OCI-LY3 (cell line): ENCODE measurements around the gene SLC7A7.

Experiments used
- H2AFZ ChIP-seq: fragments of 200-600, 300-600 bp; shearing (Covaris generic); 2 replicates; pipeline ENCODE4 v1.6.0; 2014; ENCODE audit warnings: antibody characterized with exemption, low read depth, low read length
- H3K27ac ChIP-seq: fragments of 200-600, 300-600 bp; sonication (generic); 2 replicates; pipeline ENCODE4 v1.5.1; 2014; ENCODE audit warnings: mild to moderate bottlenecking, low read length, moderate library complexity, mixed read lengths
- H3K27me3 ChIP-seq: fragments of 200-600, 300-600 bp; sonication (generic); 2 replicates; pipeline ENCODE4 v1.6.1; 2014; ENCODE audit warnings: low read depth, low read length, mixed read lengths
- H3K36me3 ChIP-seq: fragments of 200-600, 300-600 bp; sonication (generic); replicated peaks from 2 replicates; pipeline ENCODE3; 2014; ENCODE audit warnings: low read depth, low read length, mixed read lengths
- H3K4me1 ChIP-seq: fragments of 300-600, 200-600 bp; sonication (generic); 2 replicates; pipeline ENCODE4 v1.6.1; 2014; ENCODE audit warnings: low read length, mixed read lengths
- H3K4me2 ChIP-seq: fragments of 200-600, 300-600 bp; sonication (generic); 2 replicates; pipeline ENCODE4 v1.6.1; 2014; ENCODE audit warnings: low read length, mixed read lengths
- H3K4me3 ChIP-seq: fragments of 300-600, 200-600 bp; sonication (generic); 2 replicates; pipeline ENCODE4 v1.5.1; 2014; ENCODE audit warnings: antibody characterized with exemption, mild to moderate bottlenecking, low read length, moderate library complexity
- H3K79me2 ChIP-seq: fragments of 300-600, 200-600 bp; shearing (Covaris generic); 2 replicates; pipeline ENCODE4 v1.6.1; 2014; ENCODE audit warnings: mild to moderate bottlenecking, low read length, mixed read lengths
- H3K9ac ChIP-seq: fragments of 300-600, 200-600 bp; shearing (Covaris generic); 2 replicates; pipeline ENCODE4 v1.6.0; 2014; ENCODE audit warnings: mild to moderate bottlenecking, low read length, moderate library complexity
- H3K9me3 ChIP-seq: fragments of 200-600, 300-600 bp; shearing (Covaris generic); 2 replicates; pipeline ENCODE4 v1.6.1; 2014; ENCODE audit warnings: low read length, mixed read lengths; ENCODE audit not compliant: insufficient read depth
- H4K20me1 ChIP-seq: fragments of 200-600, 300-600 bp; sonication (generic); 2 replicates; pipeline ENCODE4 v1.6.1; 2016; ENCODE audit warnings: low read length, mixed read lengths; ENCODE audit not compliant: insufficient read depth
- EZH2phosphoT487 ChIP-seq: fragments of 200-600 bp; shearing (Covaris generic); IDR thresholded peaks from 2 replicates; pipeline ENCODE4 v1.6.1; 2018; ENCODE audit warnings: antibody characterized with exemption, mixed run types, low read depth
- TF ChIP-seq, protein P1 (sequence below): fragments of 200-600, 300-600 bp; sonication (generic); IDR thresholded peaks from 2 replicates; pipeline ENCODE4 v1.5.1; 2014; ENCODE audit warnings: antibody characterized with exemption, low read length, low read depth

Gene SLC7A7

GRCh38 chr14:22769369-22769768, 45.9 kb downstream of the SLC7A7 start:
- no peaks in the 10 kb centered on the region for H3K9me3 ChIP-seq
- H3K9ac ChIP-seq = no peak overlapping the region
- no peaks in the 10 kb centered on the region for H3K27me3 ChIP-seq
- peaks cover 49% of the 10 kb centered on the region for H3K36me3 ChIP-seq
- TF ChIP-seq, protein P1, sequence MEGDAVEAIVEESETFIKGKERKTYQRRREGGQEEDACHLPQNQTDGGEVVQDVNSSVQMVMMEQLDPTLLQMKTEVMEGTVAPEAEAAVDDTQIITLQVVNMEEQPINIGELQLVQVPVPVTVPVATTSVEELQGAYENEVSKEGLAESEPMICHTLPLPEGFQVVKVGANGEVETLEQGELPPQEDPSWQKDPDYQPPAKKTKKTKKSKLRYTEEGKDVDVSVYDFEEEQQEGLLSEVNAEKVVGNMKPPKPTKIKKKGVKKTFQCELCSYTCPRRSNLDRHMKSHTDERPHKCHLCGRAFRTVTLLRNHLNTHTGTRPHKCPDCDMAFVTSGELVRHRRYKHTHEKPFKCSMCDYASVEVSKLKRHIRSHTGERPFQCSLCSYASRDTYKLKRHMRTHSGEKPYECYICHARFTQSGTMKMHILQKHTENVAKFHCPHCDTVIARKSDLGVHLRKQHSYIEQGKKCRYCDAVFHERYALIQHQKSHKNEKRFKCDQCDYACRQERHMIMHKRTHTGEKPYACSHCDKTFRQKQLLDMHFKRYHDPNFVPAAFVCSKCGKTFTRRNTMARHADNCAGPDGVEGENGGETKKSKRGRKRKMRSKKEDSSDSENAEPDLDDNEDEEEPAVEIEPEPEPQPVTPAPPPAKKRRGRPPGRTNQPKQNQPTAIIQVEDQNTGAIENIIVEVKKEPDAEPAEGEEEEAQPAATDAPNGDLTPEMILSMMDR = no peak
- TF ChIP-seq EZH2phosphoT487 = no peak
- H3K4me3 ChIP-seq = no peak overlapping the region
- H3K4me2 ChIP-seq = no peak overlapping the region
- H3K27ac ChIP-seq = no peak overlapping the region
- H4K20me1 ChIP-seq = no peaks in the 10 kb centered on the region
- peaks cover 34% of the 10 kb centered on the region for H3K79me2 ChIP-seq
- H3K4me1 ChIP-seq = peaks cover 14% of the 10 kb centered on the region
- no peak overlapping the region for H2AFZ ChIP-seq

- Histone ChIP-seq H3K4me3 (no peak overlapping the region), H3K36me3 (peaks cover 47% of the 10 kb centered on the region), H3K9ac (no peak overlapping the region)
These were observed 46.3 kb downstream of the SLC7A7 start for GRCh38 chr14:22768947-22769346.

DNA sequence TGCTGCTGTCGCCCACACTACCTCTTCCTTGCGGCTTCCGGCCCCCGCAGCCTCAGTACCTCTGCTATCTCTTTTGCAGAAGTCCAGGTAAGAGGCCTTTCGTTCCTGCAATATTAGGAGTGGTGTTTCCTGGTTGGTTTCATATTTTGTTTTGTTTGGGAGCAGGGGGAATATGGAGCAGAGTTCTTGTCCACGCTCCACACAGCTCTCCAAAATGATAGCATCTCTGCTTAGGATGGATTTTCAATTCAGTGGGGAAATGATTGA, 48.0 kb downstream of the SLC7A7 start:
- Histone ChIP-seq H3K36me3 (peaks cover 37% of the 10 kb centered on the region), H3K79me2 (peaks cover 34% of the 10 kb centered on the region), H3K4me3 (peak overlapping the region; percentile 91), H3K9me3 (no peaks in the 10 kb centered on the region), H4K20me1 (no peaks in the 10 kb centered on the region), H3K27ac (peak overlapping the region; percentile 76; the same call in 1 of the 2 replicates), H3K4me1 (peaks cover 14% of the 10 kb centered on the region), H3K9ac (peak overlapping the region; percentile 99), H3K27me3 (no peaks in the 10 kb centered on the region), H2AFZ (no peak overlapping the region), H3K4me2 (peak overlapping the region; percentile 90)
- TF ChIP-seq EZH2phosphoT487 = no peak
- TF ChIP-seq, protein P1 = no peak

More at GRCh38 chr14:22768947-22769346, 46.3 kb downstream of the SLC7A7 start:
- no peak for TF ChIP-seq EZH2phosphoT487
- TF ChIP-seq, protein P1 = no peak
- Histone ChIP-seq H3K9me3 (no peaks in the 10 kb centered on the region), H2AFZ (no peak overlapping the region), H3K4me1 (peaks cover 14% of the 10 kb centered on the region), H3K79me2 (peaks cover 34% of the 10 kb centered on the region), H3K27me3 (no peaks in the 10 kb centered on the region), H3K4me2 (no peak overlapping the region), H3K27ac (no peak overlapping the region), H4K20me1 (no peaks in the 10 kb centered on the region)

DNA sequence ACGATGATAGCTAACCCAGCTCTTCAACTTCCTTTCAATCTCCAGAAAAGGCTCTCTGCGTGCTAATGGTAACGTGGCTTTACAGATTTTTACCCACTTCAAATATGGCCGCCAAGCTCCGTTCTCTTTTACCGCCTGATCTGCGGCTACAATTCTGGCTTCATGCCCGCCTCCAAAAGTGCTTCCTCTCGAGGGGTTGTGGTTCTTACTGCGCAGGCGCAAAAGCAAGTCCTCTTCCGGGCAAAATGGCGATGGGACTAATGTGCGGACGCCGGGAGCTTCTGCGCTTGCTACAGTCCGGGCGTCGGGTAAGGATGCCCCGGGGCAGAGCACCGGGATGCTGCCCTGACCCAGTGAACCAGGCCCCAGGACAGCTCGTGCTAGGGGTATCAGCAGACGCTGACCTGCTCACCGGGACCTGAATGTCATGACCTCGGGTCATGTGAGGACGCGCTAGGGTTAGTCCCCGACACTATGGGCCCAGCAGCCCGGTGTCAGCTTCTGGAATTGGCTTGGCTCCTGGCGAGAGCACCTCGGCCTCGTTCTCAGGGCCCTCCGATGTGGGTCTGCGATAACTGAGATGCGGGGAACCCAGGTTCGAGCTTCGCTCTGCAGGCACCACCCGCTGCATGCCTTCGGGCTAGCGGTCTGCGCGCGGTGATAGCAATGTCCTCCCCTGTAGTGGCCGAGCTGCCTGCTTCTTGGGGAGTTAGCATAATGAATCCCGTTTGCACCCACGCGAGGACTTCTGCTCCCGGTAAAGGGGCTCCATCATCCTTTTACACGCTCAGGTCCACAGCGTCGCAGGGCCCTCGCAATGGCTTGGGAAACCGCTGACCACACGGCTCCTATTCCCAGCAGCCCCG, 48.5 kb downstream of the SLC7A7 start, which contains the start of gene OXA1L:
Gene OXA1L, plus strand, starts transcription at position 232 of the 866 bp plus-strand sequence. Its CDS starts 14 bp downstream, at position 246.
- Histone ChIP-seq H3K4me1 (peaks cover 14% of the 10 kb centered on the region), H3K27ac (peak within 1 kb of the TSS; percentile 76), H3K4me2 (peak within 1 kb of the TSS; percentile 90), H3K27me3 (no peaks in the 10 kb centered on the region), H3K4me3 (peak within 1 kb of the TSS; percentile 91), H3K79me2 (peaks cover 34% of the 10 kb centered on the region), H4K20me1 (no peaks in the 10 kb centered on the region), H3K9me3 (no peaks in the 10 kb centered on the region), H3K9ac (peak within 1 kb of the TSS; percentile 99), H2AFZ (peak within 1 kb of the TSS; percentile 72; the same call in 1 of the 2 replicates), H3K36me3 (peaks cover 36% of the 10 kb centered on the region)
- TF ChIP-seq, protein P1 = no peak
- TF ChIP-seq EZH2phosphoT487 = no peak
